HG02852 (cell line): ENCODE results near the gene CLCF1.
"Not testable (repeated sequence)": the region's sequence is repeated elsewhere in the genome, so short reads cannot be mapped to it uniquely, and the experiment has no call there.

ENCODE experiments used
- ATAC-seq: cut with Tn5 transposase; IDR thresholded peaks from one replicate; pipeline ENCODE4 v1.9.1; 2021; ENCODE audit warnings: mild to moderate bottlenecking, moderate library complexity; ENCODE audit not compliant: unreplicated experiment

The CLCF1 gene

DNA sequence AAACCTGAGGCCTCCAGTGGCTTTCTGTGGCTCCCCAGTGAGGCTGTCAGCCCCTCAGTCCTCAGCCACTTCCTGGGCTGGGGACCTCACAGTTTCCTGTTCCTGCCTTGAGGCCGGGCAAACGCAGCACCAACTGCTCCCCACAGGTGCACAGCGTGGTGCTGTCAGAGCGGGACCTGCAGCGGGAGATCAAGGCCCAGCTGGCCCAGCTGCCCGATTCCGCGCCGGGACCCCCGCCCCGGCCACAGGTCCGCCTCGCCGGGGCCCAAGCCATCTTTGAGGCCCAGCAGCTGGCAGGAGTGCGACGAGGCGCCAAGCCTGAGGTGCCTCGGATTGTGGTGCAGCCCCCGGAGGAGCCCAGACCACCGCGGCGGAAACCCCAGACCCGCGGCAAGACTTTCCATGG lies 35.9 kb upstream of the CLCF1 start:
- ATAC-seq: peak; percentile 53

- ATAC-seq: peak; percentile 20
These were observed 35.2 kb upstream of the CLCF1 start for GRCh38 chr11:67408437-67409200.

- ATAC-seq: no peak
These were observed 34.3 kb upstream of the CLCF1 start for GRCh38 chr11:67407688-67408163.

- no peak for ATAC-seq
These were observed 33.7 kb upstream of the CLCF1 start for GRCh38 chr11:67406969-67407687.

DNA sequence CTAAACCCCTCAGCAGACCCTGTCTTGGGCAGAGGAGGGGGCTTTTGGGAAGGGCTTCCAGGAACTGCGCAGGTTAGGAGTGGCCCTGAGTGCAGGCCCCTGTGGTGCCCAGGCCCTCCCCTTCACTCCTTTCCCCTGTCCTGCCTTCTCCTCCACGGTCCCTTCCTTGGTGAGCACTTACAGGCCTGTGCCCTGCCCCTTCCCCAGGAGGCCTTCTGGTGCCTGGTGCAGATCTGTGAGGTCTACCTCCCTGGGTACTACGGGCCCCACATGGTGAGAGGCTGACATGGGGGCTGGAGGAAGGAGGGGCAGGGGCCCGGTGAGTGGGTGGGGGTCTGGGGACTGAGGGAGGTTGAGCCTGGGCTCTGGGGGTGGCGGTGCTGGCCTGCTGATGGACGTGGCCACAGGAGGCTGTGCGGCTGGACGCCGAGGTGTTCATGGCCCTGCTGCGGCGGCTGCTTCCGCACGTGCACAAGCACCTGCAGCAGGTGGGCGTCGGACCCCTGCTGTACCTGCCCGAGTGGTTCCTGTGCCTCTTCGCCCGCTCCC lies 33.1 kb upstream of the CLCF1 start:
- ATAC-seq: no peak

DNA sequence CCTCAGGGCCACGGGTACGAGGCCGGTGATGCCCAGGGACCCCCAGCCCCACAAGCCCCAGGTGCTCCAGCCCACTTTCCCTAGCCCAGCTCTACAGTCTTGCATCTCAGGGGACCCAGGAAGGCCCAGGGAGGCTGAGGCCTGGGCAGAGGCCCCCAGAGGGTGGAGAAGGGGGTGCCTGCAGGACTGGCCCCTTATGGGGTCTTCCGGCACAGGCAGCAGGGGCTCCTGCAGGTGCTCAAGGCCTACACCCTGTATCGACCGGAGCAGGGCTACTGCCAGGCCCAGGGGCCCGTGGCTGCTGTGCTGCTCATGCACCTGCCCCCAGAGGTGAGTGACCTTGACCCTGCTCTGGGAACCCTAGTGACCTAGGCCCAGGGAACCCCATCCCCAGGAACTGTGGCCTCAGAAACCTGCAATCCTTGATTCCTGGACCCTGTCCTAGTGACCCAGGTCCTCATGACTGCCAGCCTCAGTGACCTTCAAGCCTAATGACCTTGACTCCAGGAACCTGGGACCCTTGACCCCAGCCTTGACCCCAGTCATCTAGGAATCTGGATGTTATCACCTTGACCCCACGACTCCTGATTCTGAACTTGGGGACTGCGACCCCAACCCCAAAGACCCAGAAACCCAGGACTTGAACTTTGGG lies 32.4 kb upstream of the CLCF1 start:
- no peak for ATAC-seq

DNA sequence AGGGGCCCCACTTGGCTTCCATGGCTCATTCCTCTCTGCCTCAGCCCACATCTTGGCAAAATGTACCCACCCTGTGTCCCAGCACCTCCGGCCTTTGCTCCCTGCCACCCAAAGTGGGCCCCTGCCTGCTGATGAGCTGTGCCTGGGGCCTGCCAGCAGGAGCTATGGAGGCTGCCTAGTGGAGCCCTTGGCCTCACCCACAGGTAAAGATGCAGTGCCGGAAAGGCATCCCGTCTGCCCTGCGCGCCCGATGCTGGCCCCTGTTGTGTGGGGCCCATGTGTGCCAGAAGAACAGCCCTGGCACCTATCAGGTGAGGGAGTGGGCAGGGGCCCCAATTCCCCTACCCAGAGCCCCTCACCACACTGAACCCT lies 31.8 kb upstream of the CLCF1 start:
- no peak for ATAC-seq

DNA sequence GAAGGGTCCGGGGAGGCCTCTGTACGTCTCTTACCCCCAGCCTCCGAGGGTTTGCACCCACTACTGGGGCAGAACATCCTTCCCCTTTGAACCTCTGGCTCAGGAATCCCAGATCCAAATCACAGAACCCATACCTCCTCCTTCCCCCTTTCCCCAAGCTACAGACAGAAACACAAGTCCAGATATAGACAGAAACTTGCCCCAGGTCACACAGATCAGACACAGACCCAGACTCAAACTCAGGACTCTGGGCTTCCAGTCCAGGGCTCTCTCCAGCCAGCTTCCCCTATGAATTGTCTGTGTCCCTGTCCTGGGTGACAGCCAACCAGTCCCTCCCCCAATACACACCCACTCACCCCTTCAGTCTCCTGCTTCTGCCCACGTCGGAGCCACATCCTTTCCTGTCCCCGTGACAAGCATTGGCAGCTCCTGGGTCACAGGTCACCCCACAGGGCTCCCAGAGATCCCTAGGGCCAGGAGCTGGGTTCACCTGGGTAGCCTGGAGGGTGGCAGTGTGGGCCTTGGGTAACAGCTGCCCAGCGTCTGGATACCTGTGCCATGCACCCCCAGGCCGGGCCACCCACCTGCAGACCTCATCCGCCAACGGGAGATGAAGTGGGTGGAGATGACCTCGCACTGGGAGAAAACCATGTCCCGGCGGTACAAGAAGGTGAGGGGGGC lies 31.3 kb upstream of the CLCF1 start:
- no peak for ATAC-seq

- not testable (repeated sequence) for ATAC-seq
These were observed 29.7 kb upstream of the CLCF1 start for GRCh38 chr11:67403085-67403484.

DNA sequence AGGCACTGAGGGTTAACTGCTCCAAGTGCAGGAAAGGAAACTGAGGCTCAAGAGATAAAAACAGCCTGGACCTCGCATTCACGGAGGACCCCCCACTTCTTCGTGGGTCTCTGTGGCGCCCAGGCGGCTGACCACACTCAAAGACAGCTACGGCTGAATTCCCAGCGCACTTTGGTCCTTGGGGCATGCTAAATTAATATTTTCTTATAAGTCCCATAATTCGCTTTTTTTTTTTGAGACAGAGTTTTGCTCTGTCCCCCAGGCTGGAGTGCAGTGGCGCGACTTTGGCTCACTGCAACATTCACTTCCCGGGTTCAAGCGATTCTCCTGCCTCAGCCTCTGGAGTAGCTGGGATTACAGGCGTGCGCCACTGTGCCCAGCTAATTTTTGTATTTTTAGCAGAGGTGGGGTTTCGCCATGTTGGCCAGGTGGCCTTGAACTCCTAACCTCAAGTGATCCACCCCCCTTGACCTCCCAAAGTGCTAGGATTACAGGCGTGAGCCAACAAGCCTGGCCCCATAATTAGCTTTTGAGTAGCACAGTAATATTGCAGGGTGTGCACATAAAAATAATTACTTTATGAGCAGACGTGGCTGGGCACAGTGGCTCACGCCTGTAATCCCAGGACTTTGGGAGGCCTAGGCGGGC lies 28.9 kb upstream of the CLCF1 start:
- not testable (repeated sequence) for ATAC-seq

DNA sequence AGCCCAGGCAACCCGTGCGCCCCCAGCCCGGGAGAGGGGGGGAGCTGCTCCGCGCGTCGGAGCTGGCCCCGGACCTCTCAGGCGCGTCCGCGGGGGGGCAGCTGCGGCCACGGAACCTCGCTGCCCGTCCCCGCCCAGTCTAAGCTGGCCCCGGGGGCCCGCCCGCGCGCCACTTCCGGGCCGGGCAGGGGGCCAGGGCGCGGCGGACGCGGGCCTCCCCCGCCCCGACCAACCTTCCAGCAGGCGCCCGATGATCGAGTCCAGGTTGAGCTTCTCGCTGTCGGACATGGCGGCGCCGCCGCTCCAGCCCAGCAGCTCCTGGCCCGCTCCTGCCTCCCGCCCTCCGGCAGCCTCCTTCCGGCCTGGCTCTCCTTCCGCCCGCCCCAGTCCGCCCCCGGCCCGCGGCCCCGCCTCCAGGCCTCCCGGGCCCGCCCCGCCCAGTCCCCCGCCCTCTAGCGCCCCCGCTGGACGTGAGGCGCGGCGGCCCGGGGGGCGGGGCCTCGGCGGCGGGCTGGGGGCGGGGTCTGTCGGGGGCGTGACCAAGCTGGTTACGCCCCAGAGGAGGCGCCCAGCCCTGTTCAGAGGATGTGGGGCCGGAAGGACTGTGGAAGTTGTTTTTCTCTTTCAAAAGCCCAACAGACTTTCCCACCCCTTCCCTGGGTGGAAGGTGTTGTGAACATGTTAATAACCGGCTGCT lies 28.2 kb upstream of the CLCF1 start, which contains the start of gene PPP1CA:
TSS of gene PPP1CA (minus strand) at position 364 of the 697 bp plus-strand sequence. CDS start at position 288, 76 bp downstream.
- ATAC-seq: peak; percentile 63

GRCh38 chr11:67400942-67401494 lies 27.6 kb upstream of the CLCF1 start:
- peak; percentile 20 for ATAC-seq

DNA sequence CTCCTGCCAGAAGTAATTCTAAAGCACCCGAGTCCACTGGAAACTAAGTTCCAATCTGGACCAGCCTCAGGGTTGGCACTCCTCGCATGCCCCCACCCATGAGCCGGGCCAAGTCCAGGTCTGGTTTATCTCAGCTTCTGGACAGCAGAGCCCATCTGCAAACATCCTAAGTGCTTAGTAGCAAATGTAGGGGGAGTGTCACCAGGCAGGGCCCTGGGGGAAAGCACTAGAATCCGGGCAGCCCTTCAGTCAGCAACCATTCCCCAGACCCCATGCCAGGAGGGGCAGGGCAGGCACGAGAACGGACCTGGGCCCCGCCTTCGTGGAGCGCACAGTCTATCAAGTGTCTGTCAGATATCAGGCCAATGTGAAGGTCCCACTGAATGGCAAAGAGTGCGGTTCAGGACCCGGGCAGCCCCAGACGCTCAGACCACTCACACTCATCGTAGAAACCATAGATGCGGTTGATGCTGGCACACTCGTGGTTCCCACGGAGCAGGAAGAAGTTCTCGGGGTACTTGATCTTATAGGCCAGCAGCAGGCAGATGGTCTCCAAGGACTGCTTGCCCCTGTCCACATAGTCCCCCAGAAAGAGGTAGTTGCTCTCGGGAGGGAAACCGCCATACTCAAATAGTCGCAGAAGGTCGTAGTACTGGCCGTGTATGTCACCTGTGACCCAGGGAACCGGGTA lies 27.0 kb upstream of the CLCF1 start:
- no peak for ATAC-seq

- ATAC-seq: no peak
These were observed 25.5 kb upstream of the CLCF1 start for GRCh38 chr11:67398661-67399563.

GRCh38 chr11:67397986-67398660 lies 24.7 kb upstream of the CLCF1 start:
- no peak for ATAC-seq

GRCh38 chr11:67397536-67397935 lies 24.1 kb upstream of the CLCF1 start:
- ATAC-seq: no peak
